HG03039 (cell line): ENCODE results near the gene SSTR3.
"Not testable (repeated sequence)": the region's sequence is repeated elsewhere in the genome, so short reads cannot be mapped to it uniquely, and the experiment has no call there.

Source experiments
- ATAC-seq: cut with Tn5 transposase; IDR thresholded peaks from one replicate; pipeline ENCODE4 v1.9.1; 2021; ENCODE audit warnings: mild to moderate bottlenecking, moderate library complexity; ENCODE audit not compliant: unreplicated experiment

The SSTR3 gene

GRCh38 chr22:37183432-37184379 lies 28.6 kb downstream of the SSTR3 start:
- ATAC-seq = no peak

DNA sequence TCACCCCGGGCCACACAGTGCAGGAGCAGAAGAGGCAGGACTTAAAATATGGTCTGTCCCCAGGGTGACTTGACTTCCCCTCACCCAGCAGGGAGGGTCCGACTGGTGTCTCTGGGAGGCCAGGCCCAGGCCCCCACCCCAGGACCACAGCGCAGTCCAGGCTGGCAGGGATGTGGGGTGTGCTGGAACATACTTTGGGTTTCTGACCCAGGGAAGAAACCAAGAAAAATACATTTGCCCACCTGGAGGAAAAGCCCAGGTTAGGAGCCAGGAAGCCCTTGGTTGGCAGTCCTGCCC lies 29.4 kb downstream of the SSTR3 start:
- no peak for ATAC-seq

DNA sequence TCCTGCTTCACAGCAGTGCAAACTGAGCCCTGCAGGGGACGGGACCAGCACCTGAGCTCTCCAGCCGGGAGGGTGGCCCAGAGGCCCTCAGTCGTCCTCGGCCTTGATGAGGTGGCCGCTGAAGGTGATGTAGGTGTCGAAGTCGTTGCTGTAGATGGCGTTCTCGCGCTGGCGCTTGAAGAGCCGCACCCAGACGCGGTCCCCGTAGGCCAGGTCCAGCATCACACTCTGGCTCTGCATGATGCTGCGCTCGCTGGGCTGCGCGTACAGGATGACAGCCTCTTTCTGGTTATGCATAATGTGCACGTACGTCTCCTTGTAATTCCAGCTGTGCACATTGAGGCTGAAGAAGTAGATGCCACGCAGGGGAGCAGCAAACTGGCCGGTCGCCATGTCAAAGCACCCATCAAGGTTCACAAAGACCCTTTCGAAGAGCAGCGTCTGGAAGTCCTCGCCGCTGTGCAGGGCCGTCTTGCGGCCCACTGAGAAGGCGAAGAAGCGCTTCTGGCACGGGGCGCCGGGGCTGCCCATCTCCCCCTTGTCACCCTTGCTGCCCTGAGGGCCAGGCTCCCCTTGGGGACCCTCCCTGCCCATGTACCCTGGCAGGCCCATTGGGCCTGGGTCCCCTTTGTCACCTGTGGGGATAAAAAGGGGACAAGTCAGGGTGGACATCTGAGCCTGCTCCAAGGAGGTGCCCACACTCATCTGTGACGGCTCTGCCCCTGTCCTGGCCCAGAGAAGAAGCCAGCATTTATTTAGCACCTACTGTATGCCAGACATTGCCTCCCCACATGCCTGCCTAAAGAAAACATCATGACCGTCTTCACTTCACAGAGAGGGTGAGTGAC lies 30.0 kb downstream of the SSTR3 start:
- ATAC-seq = no peak

DNA sequence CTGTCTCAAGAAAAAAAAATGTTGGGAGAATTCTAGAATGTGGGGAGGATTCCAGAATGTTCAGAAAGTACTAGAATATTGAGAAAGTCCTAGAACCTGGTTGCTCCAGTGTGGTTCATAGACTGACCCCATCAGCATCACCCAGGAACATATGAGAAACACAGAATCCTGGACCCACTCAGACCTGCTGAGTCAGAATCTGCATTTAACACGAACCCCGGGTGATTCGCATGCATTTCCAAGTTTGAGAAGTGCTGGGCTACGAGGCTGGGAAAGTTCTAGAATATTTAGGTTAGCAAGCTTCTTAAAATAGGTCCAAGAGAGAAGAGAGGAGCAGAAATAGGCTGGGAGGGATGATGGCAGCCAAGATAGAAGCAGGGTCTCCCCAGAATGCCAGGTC lies 30.6 kb downstream of the SSTR3 start:
- no peak for ATAC-seq

GRCh38 chr22:37180531-37181231 lies 31.6 kb downstream of the SSTR3 start:
- no peak for ATAC-seq

GRCh38 chr22:37179622-37180420 lies 32.5 kb downstream of the SSTR3 start:
- ATAC-seq = no peak

GRCh38 chr22:37179126-37179470 lies 33.2 kb downstream of the SSTR3 start:
- ATAC-seq = no peak

DNA sequence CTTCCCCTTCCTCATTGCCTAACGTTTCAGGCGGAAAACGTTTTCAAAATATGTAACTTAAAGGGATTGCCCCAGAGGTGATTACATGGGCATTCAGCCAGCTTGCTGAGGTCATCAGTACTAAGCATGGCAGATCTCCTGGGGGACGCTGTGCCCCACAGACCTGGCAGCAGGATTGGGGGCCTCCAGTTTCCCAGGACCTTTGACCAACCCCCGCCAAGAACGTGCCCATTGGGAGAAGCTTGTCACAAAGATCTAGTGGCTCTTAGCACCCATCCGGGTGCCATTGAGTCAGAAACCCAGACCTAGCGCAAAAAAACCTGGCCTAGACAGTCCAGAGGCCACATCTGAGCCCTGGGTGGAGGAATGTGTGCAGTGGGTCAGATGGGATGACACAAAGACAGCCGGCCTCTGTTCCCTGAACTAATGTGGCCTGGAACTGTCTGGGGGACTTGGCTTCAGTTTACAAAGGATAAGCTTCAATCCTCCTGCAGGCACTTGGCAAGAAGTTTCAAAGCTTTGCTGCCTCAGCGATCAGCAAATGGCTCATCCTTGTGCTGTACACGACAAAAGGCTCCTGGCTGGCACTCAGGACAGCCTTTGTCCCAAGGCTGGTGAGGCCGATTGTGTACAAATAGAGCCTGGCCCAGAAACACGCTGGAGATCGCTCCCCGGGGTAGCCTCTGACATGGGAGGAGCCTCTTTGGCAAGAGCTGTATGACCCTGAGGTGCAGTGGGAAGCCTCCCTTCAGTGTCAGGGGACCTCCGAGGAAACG lies 33.7 kb downstream of the SSTR3 start:
- no peak for ATAC-seq

- no peak for ATAC-seq
These were observed 34.5 kb downstream of the SSTR3 start for GRCh38 chr22:37177755-37178154.

GRCh38 chr22:37177221-37177620 lies 35.1 kb downstream of the SSTR3 start:
- ATAC-seq = no peak

GRCh38 chr22:37176464-37177061 lies 35.7 kb downstream of the SSTR3 start:
- no peak for ATAC-seq

- ATAC-seq = no peak
These were observed 36.6 kb downstream of the SSTR3 start for GRCh38 chr22:37175414-37176281.

DNA sequence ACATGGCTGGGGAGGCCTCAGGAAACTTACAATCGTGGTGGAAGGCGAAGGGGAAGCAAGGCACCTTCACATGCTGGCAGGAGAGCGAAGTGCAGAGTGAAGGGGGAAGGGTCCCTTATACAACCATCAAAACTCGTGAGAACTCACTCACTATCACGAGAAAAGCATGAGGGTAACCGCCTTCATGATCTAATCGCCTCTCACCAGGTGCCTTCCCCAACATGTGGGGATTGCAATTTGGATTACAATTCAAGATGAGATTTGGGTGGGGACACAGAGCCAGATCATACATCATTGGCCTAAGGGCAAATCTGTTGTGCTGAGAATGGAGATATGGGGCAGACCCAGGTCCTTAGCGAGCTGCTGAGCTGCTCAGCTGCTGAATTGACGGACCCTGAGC lies 37.3 kb downstream of the SSTR3 start:
- ATAC-seq = no peak

- ATAC-seq = no peak
These were observed 38.6 kb downstream of the SSTR3 start for GRCh38 chr22:37173709-37174108.

GRCh38 chr22:37172266-37173245 lies 39.7 kb downstream of the SSTR3 start:
- no peak for ATAC-seq

DNA sequence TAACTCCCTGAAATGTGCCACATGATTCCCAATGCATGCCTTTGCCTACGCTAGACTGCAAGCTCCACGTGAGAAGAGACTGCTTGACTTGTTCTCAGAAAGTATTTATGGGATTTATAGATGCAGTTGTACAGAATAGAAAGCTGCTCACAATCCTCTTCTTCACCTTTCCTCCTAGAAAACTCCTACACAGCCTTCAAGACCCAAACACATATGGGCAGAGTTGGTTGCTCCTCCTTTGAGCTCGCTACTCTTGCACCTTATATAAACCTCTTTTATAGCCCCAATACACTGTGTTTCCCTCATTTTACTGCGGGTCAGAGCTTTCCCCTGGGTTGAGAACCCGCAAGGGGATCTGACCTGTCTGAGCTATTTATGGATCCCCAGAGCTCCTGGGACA lies 40.6 kb downstream of the SSTR3 start:
- no peak for ATAC-seq

DNA sequence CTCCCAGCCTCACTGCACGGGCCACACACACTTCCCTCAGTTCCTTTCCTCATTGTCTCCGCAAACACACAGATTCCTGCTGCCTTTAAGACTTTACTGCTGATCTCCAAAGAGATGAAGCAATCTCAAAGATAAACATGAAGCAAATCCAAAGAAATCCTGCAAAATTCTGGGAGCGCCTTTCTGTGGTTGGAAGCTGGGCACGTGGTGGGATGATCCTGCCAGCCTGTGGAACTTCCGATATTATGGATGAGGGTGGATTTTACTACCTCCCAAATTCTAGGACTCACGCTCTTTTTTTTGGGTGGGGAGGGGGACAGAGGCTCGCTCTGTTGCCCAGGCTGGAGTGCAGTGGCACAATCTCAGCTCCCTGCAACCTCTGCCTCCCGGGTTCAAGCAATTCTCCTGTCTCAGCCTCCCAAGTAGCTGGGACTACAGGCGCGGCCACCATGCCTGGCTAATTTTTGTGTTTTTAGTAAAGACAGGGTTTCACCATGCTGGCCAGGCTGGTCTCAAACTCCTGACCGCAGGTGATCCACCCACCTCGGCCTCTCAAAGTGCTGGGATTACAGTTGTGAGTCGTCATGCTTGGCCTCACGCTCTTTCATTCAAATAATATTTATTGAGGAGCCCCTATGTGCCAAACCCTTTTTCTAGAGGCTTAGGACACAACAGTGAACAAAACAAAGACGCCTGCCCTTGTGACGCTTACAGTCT lies 41.4 kb downstream of the SSTR3 start:
- not testable (repeated sequence) for ATAC-seq
